GM21528 (cell line): Measurements from ENCODE around the gene SIRPB1.
"Not testable (repeated sequence)": the region's sequence is repeated elsewhere in the genome, so short reads cannot be mapped to it uniquely, and the experiment has no call there.

Experiments
- ATAC-seq: cut with Tn5 transposase; IDR thresholded peaks from one replicate; pipeline ENCODE4 v1.9.1; 2021; ENCODE audit warnings: mild to moderate bottlenecking, moderate library complexity; ENCODE audit not compliant: unreplicated experiment, low FRiP score

SIRPB1 gene

GRCh38 chr20:1637755-1638154 lies 17.9 kb upstream of the SIRPB1 start:
- no peak for ATAC-seq

DNA sequence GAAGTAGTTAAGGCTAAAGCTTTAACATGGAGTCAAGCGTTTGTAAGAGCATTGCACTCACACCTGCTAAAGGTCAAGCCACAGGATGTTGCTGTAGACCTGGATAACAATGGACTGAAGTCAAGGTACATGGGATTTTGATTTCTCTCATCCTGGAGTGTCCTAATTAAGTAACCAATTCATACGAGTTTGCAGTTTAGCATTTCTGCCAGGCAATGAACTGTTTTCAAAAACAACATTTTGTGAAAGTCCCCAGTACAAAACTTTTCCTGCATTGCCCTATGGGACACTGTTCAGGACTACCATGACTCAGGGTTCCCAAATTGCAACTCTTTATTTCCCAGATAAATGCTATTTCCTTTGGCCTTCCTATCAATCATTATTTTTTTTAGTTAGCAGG lies 17.4 kb upstream of the SIRPB1 start:
- ATAC-seq: no peak

DNA sequence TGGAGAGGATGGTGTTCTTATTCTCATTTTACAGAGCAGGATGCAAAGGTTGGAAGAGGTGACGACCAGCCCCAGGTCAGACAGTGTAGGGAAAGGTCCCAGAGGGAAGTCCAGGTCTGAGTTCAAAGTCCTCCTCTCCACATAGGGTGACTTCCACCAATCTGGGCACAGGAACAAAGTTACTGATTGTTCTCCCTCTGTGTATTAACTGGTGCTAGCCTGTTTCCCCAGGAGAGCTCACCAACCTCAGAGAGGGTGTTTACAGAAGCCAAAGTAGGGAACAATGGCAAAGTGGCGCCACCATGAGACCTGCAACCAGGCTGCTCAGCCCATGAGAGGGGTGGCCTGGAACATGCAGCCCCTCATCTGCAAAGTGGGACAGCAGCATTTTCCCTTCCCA lies 16.8 kb upstream of the SIRPB1 start:
- ATAC-seq: no peak

GRCh38 chr20:1635291-1635979 lies 15.6 kb upstream of the SIRPB1 start:
- ATAC-seq: no peak

- ATAC-seq: no peak
Measured at GRCh38 chr20:1633535-1633934, 13.7 kb upstream of the SIRPB1 start.

- ATAC-seq: no peak
Measured at GRCh38 chr20:1632178-1632577, 12.4 kb upstream of the SIRPB1 start.

- ATAC-seq: no peak
Measured at GRCh38 chr20:1631309-1632151, 11.7 kb upstream of the SIRPB1 start.

DNA sequence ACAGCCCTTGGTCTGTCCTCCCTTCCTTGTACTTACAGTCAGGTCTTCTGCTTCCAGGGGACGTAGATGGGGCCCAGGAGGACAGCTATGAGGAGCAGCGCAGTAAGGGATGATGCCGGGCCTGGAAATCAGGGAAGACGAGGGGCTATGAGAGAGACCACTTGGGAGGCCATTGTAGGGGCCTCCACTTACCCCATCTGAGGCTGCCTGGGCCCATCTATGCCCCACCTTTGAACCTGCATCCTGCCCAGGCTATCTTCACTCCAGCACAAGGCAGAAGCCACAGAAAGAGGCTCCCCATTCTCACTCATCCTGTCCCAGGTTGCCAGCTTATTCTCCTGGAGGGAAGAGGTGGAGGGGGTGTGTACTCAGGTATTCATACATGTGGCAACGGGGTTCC lies 10.4 kb upstream of the SIRPB1 start:
- ATAC-seq: no peak

- no peak for ATAC-seq
Measured at GRCh38 chr20:1629321-1629720, 9.5 kb upstream of the SIRPB1 start.

GRCh38 chr20:1628621-1629020 lies 8.8 kb upstream of the SIRPB1 start:
- no peak for ATAC-seq

DNA sequence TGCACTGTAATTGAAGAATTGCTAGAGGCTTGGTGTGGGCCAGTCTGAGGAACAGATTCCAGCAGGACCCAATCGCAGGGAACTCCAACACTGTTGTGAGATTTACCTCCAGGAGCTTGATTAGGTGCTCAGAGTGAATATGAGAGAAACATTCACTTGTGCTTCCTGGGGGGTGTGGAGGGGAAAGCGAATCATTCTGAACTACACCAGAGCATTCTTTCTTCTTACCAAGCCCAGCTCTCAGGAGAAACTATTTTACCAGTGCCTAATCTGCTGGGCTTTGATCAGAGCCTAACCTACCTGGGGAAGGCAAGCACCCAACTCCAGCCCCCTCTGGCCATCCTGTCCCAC lies 7.4 kb upstream of the SIRPB1 start:
- no peak for ATAC-seq

DNA sequence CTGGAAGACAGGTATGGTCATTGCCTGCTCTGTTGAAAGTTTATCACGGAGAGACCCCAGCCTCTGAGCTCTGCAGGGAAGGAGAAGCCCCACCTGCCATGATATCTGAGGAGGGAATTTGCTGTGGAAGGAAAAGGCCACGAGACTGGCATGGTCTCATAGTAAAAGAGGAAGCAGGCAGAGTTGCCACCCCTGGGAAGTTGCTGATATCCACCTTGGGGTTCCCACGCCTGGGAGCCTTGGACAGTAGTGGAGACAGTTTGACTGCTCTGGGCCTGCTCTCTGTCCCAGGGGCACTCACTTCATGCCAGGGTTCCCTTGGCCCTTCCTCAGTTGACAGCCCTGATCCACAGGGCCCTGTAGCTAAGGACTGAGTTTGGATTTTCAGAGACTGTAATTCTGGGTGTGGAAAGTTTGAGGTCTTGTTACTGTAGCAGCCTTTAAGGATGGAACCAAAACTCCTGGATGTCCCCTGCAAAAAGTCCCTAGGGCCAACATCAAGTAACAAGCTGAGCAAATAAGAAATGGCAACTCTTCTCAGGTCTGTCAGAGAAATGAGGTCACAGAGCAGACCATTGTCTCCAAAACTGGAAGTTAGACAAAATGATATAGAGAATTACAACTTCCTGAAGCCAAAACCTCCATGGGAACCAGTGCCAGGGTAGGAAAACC lies 6.9 kb upstream of the SIRPB1 start:
- ATAC-seq: no peak

DNA sequence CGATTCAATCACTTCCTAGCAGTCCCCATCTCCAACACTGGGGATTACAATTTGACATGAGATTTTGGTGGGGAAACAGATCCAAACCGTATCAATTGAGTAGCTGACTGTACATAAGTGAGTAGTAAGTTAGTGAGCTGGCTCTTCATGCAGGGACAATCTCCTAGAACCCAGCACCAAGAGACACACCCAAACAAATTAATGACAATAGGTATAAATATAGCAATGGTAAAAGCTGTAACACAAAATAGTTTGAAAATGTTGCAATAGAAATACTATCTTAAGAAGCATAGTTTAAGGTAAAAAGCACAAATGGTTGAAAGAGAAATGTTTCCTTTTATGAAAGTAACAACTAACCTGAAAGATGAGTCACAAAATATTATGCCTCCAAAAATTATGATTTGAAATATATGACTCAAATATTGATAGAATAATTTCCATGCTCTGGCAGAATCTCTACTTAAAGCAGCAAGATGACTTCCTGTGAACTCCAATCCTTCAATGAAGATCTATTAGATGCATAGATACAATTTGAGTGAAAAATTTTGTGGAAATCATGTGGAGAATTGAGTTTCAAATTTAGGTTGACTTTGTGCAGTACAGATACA lies 5.4 kb upstream of the SIRPB1 start:
- ATAC-seq: no peak

GRCh38 chr20:1623501-1624205 lies 3.8 kb upstream of the SIRPB1 start:
- no peak for ATAC-seq

DNA sequence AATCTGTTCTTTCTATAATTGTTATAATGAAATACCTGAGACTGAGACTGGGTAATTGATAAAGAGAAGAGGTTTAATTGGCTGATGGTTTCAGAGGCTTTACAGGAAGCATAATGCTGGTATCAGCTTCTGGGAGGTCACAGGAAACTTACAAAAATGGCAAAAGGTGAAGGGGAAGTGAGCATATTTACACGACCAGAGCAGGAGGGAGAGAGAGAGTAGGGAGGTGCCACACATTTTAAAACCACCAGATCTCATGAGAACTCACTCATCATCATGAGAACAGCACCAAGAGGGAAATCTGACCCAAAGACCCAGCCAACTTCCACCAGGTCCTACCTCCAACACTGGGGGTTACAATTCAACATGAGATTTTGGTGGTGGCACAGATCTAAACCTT lies 2.6 kb upstream of the SIRPB1 start:
- no peak for ATAC-seq

GRCh38 chr20:1621316-1621715 lies 1.5 kb upstream of the SIRPB1 start:
- ATAC-seq: no peak

DNA sequence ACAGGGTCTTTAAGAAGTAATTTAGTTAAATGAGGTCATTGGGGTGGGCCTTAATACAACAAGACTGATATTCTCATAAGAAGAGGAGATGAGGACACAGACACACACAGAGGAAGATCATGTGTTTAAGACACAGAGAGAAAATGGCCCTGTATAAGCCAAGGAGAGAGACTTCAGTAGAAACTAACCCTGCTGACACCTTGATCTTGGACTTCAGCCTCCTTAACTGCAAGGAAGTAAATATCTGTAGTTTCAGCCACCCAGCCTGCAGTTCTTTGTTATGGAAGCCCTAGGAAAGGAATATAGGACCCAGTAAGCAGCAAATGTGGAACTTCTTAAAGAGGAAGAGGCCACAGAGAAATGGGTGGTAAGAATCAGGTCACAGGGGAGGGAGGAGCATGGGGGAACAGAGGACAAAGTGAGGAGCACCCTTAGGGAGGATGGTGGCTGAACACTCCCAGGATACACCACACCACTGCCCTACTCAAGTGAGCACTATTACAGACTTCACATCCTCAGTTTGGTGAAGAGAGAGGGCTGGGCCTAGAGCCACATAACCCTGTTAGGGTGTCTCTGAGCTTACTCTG lies 762 bp downstream of the SIRPB1 start:
- ATAC-seq: no peak

DNA sequence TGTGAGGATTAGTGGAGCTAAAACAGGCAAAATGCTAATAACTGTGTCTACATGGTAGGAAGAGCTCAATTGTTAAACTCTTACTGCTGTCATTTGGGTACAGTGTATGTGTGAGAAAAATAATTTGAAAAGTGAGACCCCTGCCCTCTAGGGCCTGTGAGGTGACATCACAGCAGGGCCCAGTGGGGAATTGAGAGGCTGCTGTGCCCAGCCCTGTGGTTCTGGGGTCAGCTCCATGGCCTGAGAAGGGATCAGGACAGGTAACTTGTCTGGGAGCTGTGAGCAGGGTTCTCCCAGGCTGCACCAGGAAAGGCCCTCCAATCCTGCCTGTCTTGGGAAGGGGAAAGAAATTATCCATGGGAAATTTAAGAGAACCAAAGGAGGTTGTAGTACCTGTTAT lies 1.3 kb downstream of the SIRPB1 start:
- no peak for ATAC-seq

- no peak for ATAC-seq
Measured at GRCh38 chr20:1616858-1617434, 2.9 kb downstream of the SIRPB1 start.

DNA sequence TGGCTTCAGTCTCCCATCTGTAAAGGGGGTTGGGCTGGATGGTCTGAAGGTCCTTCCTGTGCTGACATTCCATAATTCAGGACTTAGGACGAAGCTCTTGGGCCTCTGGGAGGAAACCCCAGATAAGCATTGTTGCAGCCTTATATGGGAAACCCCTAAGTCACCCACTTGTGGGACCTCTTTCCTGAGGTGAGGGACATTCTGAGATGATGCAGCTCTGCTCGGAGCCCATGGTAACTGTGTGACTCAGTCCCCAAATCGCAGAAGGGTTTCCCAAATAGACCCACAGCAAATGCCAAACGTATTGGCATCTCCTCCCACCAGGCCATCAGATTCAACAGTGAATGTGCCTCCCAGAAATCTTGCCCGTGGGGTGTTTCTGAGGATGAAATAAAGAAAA lies 9.4 kb downstream of the SIRPB1 start:
- ATAC-seq: not testable (repeated sequence)
